ENCODE data around the gene CUX1. TPM values are rescaled to one million over a fixed set of nuclear protein-coding genes. Genes with fewer than 3 reads are reported as not detected.

The CUX1 gene
- total and polyA plus RNA-seq, 2 of the 13 experiments (the other 11 are each of a cell fraction or from before 2014, with no cell fraction given) = 13.7 to 14.9 TPM

- TF ChIP-seq POGK (CRISPR knock-in tag; conservative IDR thresholded peaks at IDR 0.05) (0 out of 2 replicates have a peak, but pooled peaks have one; percentile 44), GMEB1 (CRISPR knock-in tag; IDR thresholded peaks at IDR 0.05; ENCODE audit: borderline replicate concordance) (no peak), ZNF619 (CRISPR knock-in tag; IDR thresholded peaks at IDR 0.05) (no peak), CREM (IDR thresholded peaks at IDR 0.05) (no peak), CREM (CRISPR knock-in tag; IDR thresholded peaks at IDR 0.05) (no peak), THRA (CRISPR knock-in tag; IDR thresholded peaks at IDR 0.05; ENCODE audit: borderline replicate concordance) (no peak), TBL1XR1 (IDR thresholded peaks at IDR 0.05; ENCODE audit: borderline replicate concordance, low read length, partially characterized antibody) (no peak), MYPOP (CRISPR knock-in tag; IDR thresholded peaks at IDR 0.05) (no peak), ZNF558 (CRISPR knock-in tag; IDR thresholded peaks at IDR 0.05; ENCODE audit: borderline replicate concordance) (no peak), ZNF24 (IDR thresholded peaks at IDR 0.05) (no peak), CSRNP1 (CRISPR knock-in tag; IDR thresholded peaks at IDR 0.05) (0 out of 2 replicates have a peak, but pooled peaks have one; percentile 46), ZNF737 (CRISPR knock-in tag; IDR thresholded peaks at IDR 0.05; ENCODE audit: borderline replicate concordance) (no peak), ZNF446 (CRISPR knock-in tag; IDR thresholded peaks at IDR 0.05) (no peak), MEIS1 (CRISPR knock-in tag; IDR thresholded peaks at IDR 0.05; ENCODE audit: borderline replicate concordance) (no peak), SUZ12 (IDR thresholded peaks at IDR 0.05; ENCODE audit: low read depth, low read length) (no peak), SMAD3 (CRISPR knock-in tag; IDR thresholded peaks at IDR 0.05) (no peak), ZNF891 (CRISPR knock-in tag; IDR thresholded peaks at IDR 0.05) (no peak), TGIF2 (CRISPR knock-in tag; IDR thresholded peaks at IDR 0.05) (no peak), ZBTB3 (CRISPR knock-in tag; IDR thresholded peaks at IDR 0.05; ENCODE audit: borderline replicate concordance, low read depth) (no peak), TCF7 (IDR thresholded peaks at IDR 0.05; ENCODE audit: low read depth) (no peak; the same call in 1 of the 2 replicates)
Measured at GRCh38 chr7:102306916-102307677, 489.7 kb downstream of the CUX1 start (continued).
